ENCODE data around the gene ZCCHC8. TPM values are rescaled to one million over a fixed set of nuclear protein-coding genes. Genes with fewer than 3 reads are reported as not detected.
"Not testable (repeated sequence)": the region's sequence is repeated elsewhere in the genome, so short reads cannot be mapped to it uniquely, and the experiment has no call there.

The ZCCHC8 gene
- polyA plus RNA-seq, 1 donor (not counting 4 experiments of a cell fraction or from before 2014, with no cell fraction given) = 14.0 TPM

- no peak for DNase-seq (ENCODE audit: low read depth, low spot score)
- no peak overlapping the region for H3K9ac ChIP-seq (ENCODE audit: control insufficient read depth, extremely low read depth, insufficient read depth, low read length)
Measured at GRCh38 chr12:122449317-122449716, 51.4 kb downstream of the ZCCHC8 start.

DNA sequence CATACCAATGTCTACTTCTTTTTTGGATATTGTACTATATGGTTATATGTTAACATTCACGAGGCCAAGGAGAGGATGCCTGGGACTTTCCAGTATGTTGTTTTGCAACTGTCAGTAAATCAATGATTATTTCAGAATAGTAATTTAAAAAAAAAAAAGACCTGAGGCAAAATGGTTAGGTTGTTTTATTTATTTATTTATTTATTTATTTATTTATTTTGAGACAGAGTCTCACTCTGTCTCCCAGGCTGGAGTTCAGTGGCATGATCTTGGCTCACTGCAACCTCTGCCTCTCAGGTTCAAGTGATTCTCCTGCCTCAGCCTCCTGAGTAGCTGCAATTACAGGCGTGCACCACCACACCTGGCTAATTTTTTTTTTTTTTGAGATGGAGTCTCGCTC is 52.9 kb downstream of the ZCCHC8 start:
- H3K9ac ChIP-seq (ENCODE audit: control insufficient read depth, extremely low read depth, insufficient read depth, low read length); H3K4me3 ChIP-seq (ENCODE audit: control insufficient read depth in 2 of 3, extremely low read depth in 1 of 3, insufficient read depth in 2 of 3, low read depth in 1 of 3, low read length in 3 of 3); dilution Hi-C loops (cut with MboI; ENCODE audit: extremely low pct_ligation_motif_present, low sequenced_read_pairs); H3K36me3 ChIP-seq (ENCODE audit: control insufficient read depth in 2 of 2, extremely low read depth in 1 of 2, insufficient read depth in 2 of 2, low read length in 2 of 2); H2AFZ ChIP-seq (ENCODE audit: control insufficient read depth, low read length); DNase-seq (ENCODE audit: low read depth, low spot score); FAIRE-seq; H3K9me3 ChIP-seq (ENCODE audit: control insufficient read depth, low read depth, low read length); H3K79me2 ChIP-seq (ENCODE audit: control insufficient read depth, insufficient read depth, low read length); H4K20me1 ChIP-seq (ENCODE audit: control insufficient read depth, extremely low read depth, insufficient read depth, low read length); H3K4me1 ChIP-seq (ENCODE audit: control insufficient read depth, extremely low read depth, insufficient read depth, low read length); H3K27ac ChIP-seq (ENCODE audit: control insufficient read depth, insufficient read depth, low read length); H3K27me3 ChIP-seq (ENCODE audit: control insufficient read depth, extremely low read depth, insufficient read depth, low read length); H3K9me1 ChIP-seq (ENCODE audit: control insufficient read depth, extremely low read depth, insufficient read depth, low read length); H3K4me2 ChIP-seq (ENCODE audit: control insufficient read depth, extremely low read depth, insufficient read depth, low read depth, low read length): not testable (repeated sequence)

More at GRCh38 chr12:122449317-122449716, 51.4 kb downstream of the ZCCHC8 start:
- no peaks in the 10 kb centered on the region for H3K9me3 ChIP-seq (ENCODE audit: control insufficient read depth, low read depth, low read length)
- peak overlapping the region; percentile 29 for H3K4me2 ChIP-seq (ENCODE audit: control insufficient read depth, extremely low read depth, insufficient read depth, low read depth, low read length)
- no peak for TF ChIP-seq EZH2 (IDR thresholded peaks at IDR 0.05; ENCODE audit: low read length)
- TF ChIP-seq, protein P1, sequence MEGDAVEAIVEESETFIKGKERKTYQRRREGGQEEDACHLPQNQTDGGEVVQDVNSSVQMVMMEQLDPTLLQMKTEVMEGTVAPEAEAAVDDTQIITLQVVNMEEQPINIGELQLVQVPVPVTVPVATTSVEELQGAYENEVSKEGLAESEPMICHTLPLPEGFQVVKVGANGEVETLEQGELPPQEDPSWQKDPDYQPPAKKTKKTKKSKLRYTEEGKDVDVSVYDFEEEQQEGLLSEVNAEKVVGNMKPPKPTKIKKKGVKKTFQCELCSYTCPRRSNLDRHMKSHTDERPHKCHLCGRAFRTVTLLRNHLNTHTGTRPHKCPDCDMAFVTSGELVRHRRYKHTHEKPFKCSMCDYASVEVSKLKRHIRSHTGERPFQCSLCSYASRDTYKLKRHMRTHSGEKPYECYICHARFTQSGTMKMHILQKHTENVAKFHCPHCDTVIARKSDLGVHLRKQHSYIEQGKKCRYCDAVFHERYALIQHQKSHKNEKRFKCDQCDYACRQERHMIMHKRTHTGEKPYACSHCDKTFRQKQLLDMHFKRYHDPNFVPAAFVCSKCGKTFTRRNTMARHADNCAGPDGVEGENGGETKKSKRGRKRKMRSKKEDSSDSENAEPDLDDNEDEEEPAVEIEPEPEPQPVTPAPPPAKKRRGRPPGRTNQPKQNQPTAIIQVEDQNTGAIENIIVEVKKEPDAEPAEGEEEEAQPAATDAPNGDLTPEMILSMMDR (optimal IDR thresholded peaks at IDR 0.05 in 1 of 3, IDR thresholded peaks at IDR 0.05 in 1 of 3, conservative IDR thresholded peaks at IDR 0.05 in 1 of 3; ENCODE audit: extremely low read depth in 1 of 3, insufficient read depth in 2 of 3, low read length in 3 of 3) = no peak
- H3K4me1 ChIP-seq (ENCODE audit: control insufficient read depth, extremely low read depth, insufficient read depth, low read length) = peaks cover 7% of the 10 kb centered on the region
- no peak overlapping the region for H3K4me3 ChIP-seq (ENCODE audit: control insufficient read depth in 2 of 3, extremely low read depth in 1 of 3, insufficient read depth in 2 of 3, low read depth in 1 of 3, low read length in 3 of 3)
- dilution Hi-C loops (cut with MboI; ENCODE audit: extremely low pct_ligation_motif_present, low sequenced_read_pairs) = no loop called here
- H3K9me1 ChIP-seq (ENCODE audit: control insufficient read depth, extremely low read depth, insufficient read depth, low read length) = no peaks in the 10 kb centered on the region
- no peak overlapping the region for H2AFZ ChIP-seq (ENCODE audit: control insufficient read depth, low read length)
- H3K36me3 ChIP-seq (ENCODE audit: control insufficient read depth in 2 of 2, extremely low read depth in 1 of 2, insufficient read depth in 2 of 2, low read length in 2 of 2) = no peaks in the 10 kb centered on the region
- FAIRE-seq = peak; percentile 57
- H3K27me3 ChIP-seq (ENCODE audit: control insufficient read depth, extremely low read depth, insufficient read depth, low read length) = no peaks in the 10 kb centered on the region
- peak overlapping the region; percentile 57 for H3K27ac ChIP-seq (ENCODE audit: control insufficient read depth, insufficient read depth, low read length)
- no peaks in the 10 kb centered on the region for H3K79me2 ChIP-seq (ENCODE audit: control insufficient read depth, insufficient read depth, low read length)
- no peaks in the 10 kb centered on the region for H4K20me1 ChIP-seq (ENCODE audit: control insufficient read depth, extremely low read depth, insufficient read depth, low read length)

DNA sequence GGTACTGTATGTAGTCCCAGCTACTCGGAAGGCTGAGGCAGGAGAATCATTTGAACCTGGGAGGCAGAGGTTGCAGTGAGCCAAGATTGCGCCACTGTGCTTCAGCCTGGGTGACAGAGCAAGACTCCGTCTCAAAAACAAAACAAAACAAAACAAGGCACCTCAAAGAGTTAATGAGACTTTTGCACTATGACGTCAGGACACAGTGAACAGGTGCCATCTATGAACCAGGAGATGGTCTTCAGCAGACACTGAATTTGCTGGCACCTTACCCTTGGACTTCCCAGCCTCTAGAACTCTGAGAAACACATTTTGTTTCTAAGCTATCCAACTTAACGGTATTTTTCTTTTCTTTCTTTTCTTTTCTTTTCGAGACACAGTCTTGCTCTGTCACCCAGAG is 54.3 kb downstream of the ZCCHC8 start:
- H3K27me3 ChIP-seq (ENCODE audit: control insufficient read depth, extremely low read depth, insufficient read depth, low read length); H3K4me1 ChIP-seq (ENCODE audit: control insufficient read depth, extremely low read depth, insufficient read depth, low read length); H3K9me3 ChIP-seq (ENCODE audit: control insufficient read depth, low read depth, low read length); dilution Hi-C loops (cut with MboI; ENCODE audit: extremely low pct_ligation_motif_present, low sequenced_read_pairs); H3K36me3 ChIP-seq (ENCODE audit: control insufficient read depth in 2 of 2, extremely low read depth in 1 of 2, insufficient read depth in 2 of 2, low read length in 2 of 2); H3K27ac ChIP-seq (ENCODE audit: control insufficient read depth, insufficient read depth, low read length); H3K79me2 ChIP-seq (ENCODE audit: control insufficient read depth, insufficient read depth, low read length); DNase-seq (ENCODE audit: low read depth, low spot score); H4K20me1 ChIP-seq (ENCODE audit: control insufficient read depth, extremely low read depth, insufficient read depth, low read length); H3K4me3 ChIP-seq (ENCODE audit: control insufficient read depth in 2 of 3, extremely low read depth in 1 of 3, insufficient read depth in 2 of 3, low read depth in 1 of 3, low read length in 3 of 3); H3K9me1 ChIP-seq (ENCODE audit: control insufficient read depth, extremely low read depth, insufficient read depth, low read length); H3K9ac ChIP-seq (ENCODE audit: control insufficient read depth, extremely low read depth, insufficient read depth, low read length); H2AFZ ChIP-seq (ENCODE audit: control insufficient read depth, low read length); FAIRE-seq; H3K4me2 ChIP-seq (ENCODE audit: control insufficient read depth, extremely low read depth, insufficient read depth, low read depth, low read length): not testable (repeated sequence)

DNA sequence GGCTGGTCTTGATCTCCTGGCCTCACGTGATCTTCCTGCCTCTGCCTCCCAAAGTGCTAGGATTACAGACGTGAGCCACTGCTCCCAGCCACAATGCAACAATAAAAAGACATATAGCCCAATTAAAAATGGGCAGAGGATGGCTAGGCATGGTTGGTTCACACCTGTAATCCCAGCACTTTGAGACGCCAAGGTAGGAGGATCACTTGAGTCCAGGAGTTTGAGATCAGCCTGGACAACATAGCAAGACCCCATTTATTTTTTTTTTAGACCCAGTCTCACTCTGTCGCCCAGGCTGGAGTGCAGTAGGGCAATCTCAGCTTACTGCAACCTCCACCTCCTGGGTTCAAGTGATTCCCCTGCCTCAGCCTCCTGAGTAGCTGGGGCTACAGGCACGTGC is 56.7 kb downstream of the ZCCHC8 start:
- H3K9me1 ChIP-seq (ENCODE audit: control insufficient read depth, extremely low read depth, insufficient read depth, low read length); FAIRE-seq; H3K9ac ChIP-seq (ENCODE audit: control insufficient read depth, extremely low read depth, insufficient read depth, low read length); H4K20me1 ChIP-seq (ENCODE audit: control insufficient read depth, extremely low read depth, insufficient read depth, low read length); H3K4me3 ChIP-seq (ENCODE audit: control insufficient read depth in 2 of 3, extremely low read depth in 1 of 3, insufficient read depth in 2 of 3, low read depth in 1 of 3, low read length in 3 of 3); H3K4me2 ChIP-seq (ENCODE audit: control insufficient read depth, extremely low read depth, insufficient read depth, low read depth, low read length); H3K27ac ChIP-seq (ENCODE audit: control insufficient read depth, insufficient read depth, low read length); H2AFZ ChIP-seq (ENCODE audit: control insufficient read depth, low read length); DNase-seq (ENCODE audit: low read depth, low spot score); dilution Hi-C loops (cut with MboI; ENCODE audit: extremely low pct_ligation_motif_present, low sequenced_read_pairs); H3K4me1 ChIP-seq (ENCODE audit: control insufficient read depth, extremely low read depth, insufficient read depth, low read length); H3K36me3 ChIP-seq (ENCODE audit: control insufficient read depth in 2 of 2, extremely low read depth in 1 of 2, insufficient read depth in 2 of 2, low read length in 2 of 2); H3K9me3 ChIP-seq (ENCODE audit: control insufficient read depth, low read depth, low read length); H3K79me2 ChIP-seq (ENCODE audit: control insufficient read depth, insufficient read depth, low read length); H3K27me3 ChIP-seq (ENCODE audit: control insufficient read depth, extremely low read depth, insufficient read depth, low read length): not testable (repeated sequence)
